ENCODE results near the gene MN1.

Gene MN1

GRCh38 chr22:27737521-27737920, 64.0 kb downstream of the MN1 start:
- no peak overlapping the region for H3K4me2 ChIP-seq (ENCODE audit: low read depth, low read length, poor library complexity, severe bottlenecking)
- no peaks in the 10 kb centered on the region for H4K20me1 ChIP-seq (ENCODE audit: low read depth, low read length)
- H3K27me3 ChIP-seq (ENCODE audit: low read length): no peaks in the 10 kb centered on the region
- no peaks in the 10 kb centered on the region for H3F3A ChIP-seq (ENCODE audit: insufficient read depth)
- no peaks in the 10 kb centered on the region for H3K36me3 ChIP-seq (ENCODE audit: low read length)
- no peaks in the 10 kb centered on the region for H3K9me2 ChIP-seq (replicated peaks; ENCODE audit: insufficient read depth, low read length)
- no peak overlapping the region for H3K4me3 ChIP-seq (ENCODE audit: insufficient read depth, low read length, poor library complexity, severe bottlenecking)
- no peak overlapping the region for H2AFZ ChIP-seq (ENCODE audit: low read depth, low read length, severe bottlenecking)
- H3K9me3 ChIP-seq (ENCODE audit: insufficient read depth, low read length): no peaks in the 10 kb centered on the region
- H3K9ac ChIP-seq (ENCODE audit: low read length): no peak overlapping the region
- H3K79me2 ChIP-seq (ENCODE audit: insufficient read depth, low read length): no peaks in the 10 kb centered on the region
- TF ChIP-seq, protein P1, sequence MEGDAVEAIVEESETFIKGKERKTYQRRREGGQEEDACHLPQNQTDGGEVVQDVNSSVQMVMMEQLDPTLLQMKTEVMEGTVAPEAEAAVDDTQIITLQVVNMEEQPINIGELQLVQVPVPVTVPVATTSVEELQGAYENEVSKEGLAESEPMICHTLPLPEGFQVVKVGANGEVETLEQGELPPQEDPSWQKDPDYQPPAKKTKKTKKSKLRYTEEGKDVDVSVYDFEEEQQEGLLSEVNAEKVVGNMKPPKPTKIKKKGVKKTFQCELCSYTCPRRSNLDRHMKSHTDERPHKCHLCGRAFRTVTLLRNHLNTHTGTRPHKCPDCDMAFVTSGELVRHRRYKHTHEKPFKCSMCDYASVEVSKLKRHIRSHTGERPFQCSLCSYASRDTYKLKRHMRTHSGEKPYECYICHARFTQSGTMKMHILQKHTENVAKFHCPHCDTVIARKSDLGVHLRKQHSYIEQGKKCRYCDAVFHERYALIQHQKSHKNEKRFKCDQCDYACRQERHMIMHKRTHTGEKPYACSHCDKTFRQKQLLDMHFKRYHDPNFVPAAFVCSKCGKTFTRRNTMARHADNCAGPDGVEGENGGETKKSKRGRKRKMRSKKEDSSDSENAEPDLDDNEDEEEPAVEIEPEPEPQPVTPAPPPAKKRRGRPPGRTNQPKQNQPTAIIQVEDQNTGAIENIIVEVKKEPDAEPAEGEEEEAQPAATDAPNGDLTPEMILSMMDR (IDR thresholded peaks at IDR 0.05; ENCODE audit: insufficient read depth, low read length, poor library complexity, severe bottlenecking): no peak
- TF ChIP-seq EZH2phosphoT487 (conservative IDR thresholded peaks at IDR 0.05; ENCODE audit: low read length): no peak
- H3K27ac ChIP-seq (ENCODE audit: low read depth, low read length): no peak overlapping the region

DNA sequence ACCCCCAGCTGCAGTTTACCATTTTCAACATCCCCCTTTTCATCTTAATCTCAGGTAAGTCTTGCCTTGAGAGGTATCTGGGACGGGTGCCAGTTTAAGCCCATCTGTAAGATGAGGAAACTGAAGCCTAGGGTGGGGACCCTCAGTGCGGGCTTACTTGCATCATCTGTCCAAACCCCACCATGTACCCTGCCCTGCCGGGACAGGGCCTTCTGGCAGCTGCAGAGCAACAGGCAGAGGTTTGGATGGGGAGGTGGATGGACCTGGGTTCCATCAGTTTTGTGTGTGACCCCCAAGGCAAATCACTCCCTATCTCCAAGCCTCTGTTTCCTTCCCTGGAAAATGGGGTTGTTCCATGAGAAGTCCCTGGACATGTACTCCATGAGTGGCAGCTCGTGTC, 67.5 kb downstream of the MN1 start:
- H3K4me3 ChIP-seq (ENCODE audit: insufficient read depth, low read length, poor library complexity, severe bottlenecking): no peak overlapping the region
- no peak overlapping the region for H3K9ac ChIP-seq (ENCODE audit: low read length)
- no peak overlapping the region for H3K27ac ChIP-seq (ENCODE audit: low read depth, low read length)
- H3K36me3 ChIP-seq (ENCODE audit: low read length): no peaks in the 10 kb centered on the region
- TF ChIP-seq EZH2phosphoT487 (conservative IDR thresholded peaks at IDR 0.05; ENCODE audit: low read length): no peak
- TF ChIP-seq, protein P1 (IDR thresholded peaks at IDR 0.05; ENCODE audit: insufficient read depth, low read length, poor library complexity, severe bottlenecking): no peak
- no peak overlapping the region for H3K4me2 ChIP-seq (ENCODE audit: low read depth, low read length, poor library complexity, severe bottlenecking)
- no peaks in the 10 kb centered on the region for H3K9me3 ChIP-seq (ENCODE audit: insufficient read depth, low read length)
- no peak overlapping the region for H2AFZ ChIP-seq (ENCODE audit: low read depth, low read length, severe bottlenecking)
- no peaks in the 10 kb centered on the region for H3K79me2 ChIP-seq (ENCODE audit: insufficient read depth, low read length)
- H3K27me3 ChIP-seq (ENCODE audit: low read length): no peaks in the 10 kb centered on the region
- H3K9me2 ChIP-seq (replicated peaks; ENCODE audit: insufficient read depth, low read length): no peaks in the 10 kb centered on the region
- no peaks in the 10 kb centered on the region for H3F3A ChIP-seq (ENCODE audit: insufficient read depth)
- no peaks in the 10 kb centered on the region for H4K20me1 ChIP-seq (ENCODE audit: low read depth, low read length)

- Histone ChIP-seq H3K27ac (ENCODE audit: low read depth, low read length) (no peak overlapping the region), H3K79me2 (ENCODE audit: insufficient read depth, low read length) (no peaks in the 10 kb centered on the region), H2AFZ (ENCODE audit: low read depth, low read length, severe bottlenecking) (no peak overlapping the region), H4K20me1 (ENCODE audit: low read depth, low read length) (no peaks in the 10 kb centered on the region), H3K4me3 (ENCODE audit: insufficient read depth, low read length, poor library complexity, severe bottlenecking) (no peak overlapping the region), H3F3A (ENCODE audit: insufficient read depth) (no peaks in the 10 kb centered on the region), H3K9me2 (replicated peaks; ENCODE audit: insufficient read depth, low read length) (no peaks in the 10 kb centered on the region), H3K36me3 (ENCODE audit: low read length) (no peaks in the 10 kb centered on the region), H3K9ac (ENCODE audit: low read length) (no peak overlapping the region), H3K4me2 (ENCODE audit: low read depth, low read length, poor library complexity, severe bottlenecking) (no peak overlapping the region), H3K27me3 (ENCODE audit: low read length) (no peaks in the 10 kb centered on the region), H3K9me3 (ENCODE audit: insufficient read depth, low read length) (no peaks in the 10 kb centered on the region)
- TF ChIP-seq EZH2phosphoT487 (conservative IDR thresholded peaks at IDR 0.05; ENCODE audit: low read length): no peak
- TF ChIP-seq, protein P1 (IDR thresholded peaks at IDR 0.05; ENCODE audit: insufficient read depth, low read length, poor library complexity, severe bottlenecking): no peak
Measured at GRCh38 chr22:27732841-27733240, 68.7 kb downstream of the MN1 start.

Data from SU-DHL-6 (cell line).